ENCODE data around the gene FBXL17.
A peak's percentile ranks its signal among the peaks of the same experiment; 100 is the strongest.

FBXL17 gene

DNA sequence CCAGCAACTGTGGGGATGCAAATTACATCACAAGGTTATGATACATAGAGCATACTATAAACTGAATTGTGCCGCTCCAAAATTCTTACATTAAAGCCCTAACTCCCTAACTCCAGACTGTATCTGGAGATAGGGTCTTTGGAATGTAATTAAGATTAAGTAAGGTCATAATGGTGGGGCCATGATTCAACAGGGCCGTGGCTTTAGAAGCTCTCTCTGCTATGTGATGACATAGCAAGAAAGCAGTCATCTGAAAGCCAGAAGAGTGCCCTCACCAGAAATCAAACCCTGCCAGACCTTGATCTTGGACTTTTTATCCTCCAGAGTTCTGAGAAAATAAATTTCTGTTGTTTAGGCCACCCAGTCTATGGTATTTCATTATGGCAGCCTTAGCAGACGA lies 123.9 kb downstream of the FBXL17 start:
- ATAC-seq: no peak
- H3K27me3 Mint-ChIP-seq: no peaks in the 10 kb centered on the region
- peak overlapping the region in 1 of 2 donors; percentile 27 for H3K27ac Mint-ChIP-seq
- H3K4me1 Mint-ChIP-seq: no peaks in the 10 kb centered on the region
- no peak overlapping the region for H3K4me3 Mint-ChIP-seq
- no peak for DNase-seq
- H3K9me3 Mint-ChIP-seq: no peaks in the 10 kb centered on the region

DNA sequence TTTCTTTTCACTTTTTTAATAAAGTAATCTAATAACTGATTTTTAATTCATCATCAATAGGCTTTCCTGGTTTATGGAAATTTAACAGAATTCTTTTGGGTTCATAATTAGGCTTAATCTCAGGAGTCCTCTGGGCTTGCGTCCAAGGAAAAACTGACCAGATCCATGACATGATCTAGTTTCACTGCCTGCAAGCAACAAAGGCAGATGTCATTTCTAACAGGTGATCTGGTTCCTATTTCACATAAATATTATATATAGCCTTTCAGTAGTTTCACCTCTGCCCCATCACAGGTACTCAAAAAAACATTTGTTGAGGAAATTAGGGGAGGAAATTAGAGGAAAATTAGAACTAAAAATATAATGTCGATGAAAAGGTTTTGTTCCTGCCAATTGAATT lies 126.4 kb downstream of the FBXL17 start:
- no peaks in the 10 kb centered on the region for H3K4me1 Mint-ChIP-seq
- no peak for DNase-seq
- H3K27me3 Mint-ChIP-seq: no peaks in the 10 kb centered on the region
- H3K9me3 Mint-ChIP-seq: no peaks in the 10 kb centered on the region
- H3K4me3 Mint-ChIP-seq: no peak overlapping the region
- no peak overlapping the region for H3K27ac Mint-ChIP-seq
- no peak for ATAC-seq

- no peaks in the 10 kb centered on the region for H3K9me3 Mint-ChIP-seq
- no peak overlapping the region for H3K27ac Mint-ChIP-seq
These were observed 130.5 kb downstream of the FBXL17 start for GRCh38 chr5:108251350-108251749.

DNA sequence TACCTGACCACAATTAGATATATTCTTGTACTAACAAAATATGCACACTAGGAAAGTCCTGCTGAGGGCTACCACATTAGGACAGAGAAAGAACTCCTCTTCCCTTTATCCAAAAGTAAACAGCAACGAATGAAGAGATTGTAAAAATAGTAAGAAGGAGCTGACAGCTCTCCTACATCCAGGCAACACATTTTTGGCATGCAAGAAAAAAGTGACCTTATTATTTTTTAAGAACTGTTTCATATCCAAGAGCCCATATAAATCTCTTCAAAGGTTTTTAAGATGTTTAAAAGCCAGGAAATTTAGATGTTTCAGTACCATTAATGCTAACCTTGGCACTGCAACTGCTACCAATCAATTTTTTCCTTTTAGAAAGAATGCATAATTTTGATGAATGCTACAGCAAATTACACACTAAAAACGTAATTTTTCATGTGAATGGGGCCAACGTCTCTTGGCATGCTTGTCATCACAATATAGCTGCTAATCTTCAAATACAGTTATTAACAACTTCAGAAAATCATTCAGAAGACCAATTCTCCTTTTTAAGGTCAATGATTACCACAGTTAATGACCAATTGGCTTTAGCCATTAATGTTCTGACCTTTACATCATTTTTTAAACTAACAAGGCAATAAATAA lies 132.0 kb downstream of the FBXL17 start:
- Mint-ChIP-seq H3K4me1 (no peaks in the 10 kb centered on the region), H3K27me3 (no peaks in the 10 kb centered on the region), H3K27ac (no peak overlapping the region), H3K9me3 (no peaks in the 10 kb centered on the region), H3K4me3 (no peak overlapping the region)
- no peak for ATAC-seq
- DNase-seq: no peak

More at GRCh38 chr5:108251350-108251749, 130.5 kb downstream of the FBXL17 start:
- no peak overlapping the region for H3K4me3 Mint-ChIP-seq
- H3K27me3 Mint-ChIP-seq: no peaks in the 10 kb centered on the region
- no peak for ATAC-seq
- H3K4me1 Mint-ChIP-seq: no peaks in the 10 kb centered on the region
- DNase-seq: no peak

DNA sequence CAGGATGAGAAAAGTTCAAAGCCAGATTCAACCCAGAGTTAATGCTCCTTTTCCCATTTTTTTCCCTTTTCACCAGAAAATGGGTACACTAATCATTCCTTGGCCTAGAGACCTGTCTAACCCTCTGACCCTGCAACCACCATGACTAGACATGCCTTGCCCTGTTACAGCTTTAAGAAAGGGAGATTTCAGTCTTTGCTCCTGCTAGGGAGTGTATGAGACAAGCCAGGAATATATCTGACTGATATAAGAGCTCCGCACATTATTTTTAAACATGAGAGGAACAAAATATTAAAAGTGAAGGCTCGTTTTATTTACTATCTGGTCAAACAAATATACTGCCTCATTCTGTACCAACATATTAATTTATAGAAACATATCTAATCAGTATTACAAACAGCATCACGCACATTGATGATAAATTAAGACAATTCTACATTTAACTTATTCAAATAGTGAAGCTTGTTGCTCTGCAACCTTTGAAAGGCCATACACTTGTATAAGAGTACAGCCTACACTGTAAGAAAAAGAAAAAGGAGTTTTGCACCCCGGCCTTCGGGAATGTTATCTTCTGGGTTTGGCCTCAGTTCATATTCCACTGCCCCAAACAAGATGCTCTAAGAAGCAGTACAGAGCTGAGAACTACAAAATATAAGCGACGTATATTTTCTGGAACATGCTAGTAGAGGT lies 132.7 kb downstream of the FBXL17 start:
- H3K27me3 Mint-ChIP-seq: no peaks in the 10 kb centered on the region
- no peak overlapping the region for H3K4me3 Mint-ChIP-seq

GRCh38 chr5:108238936-108239887 lies 142.7 kb downstream of the FBXL17 start:
- H3K4me1 Mint-ChIP-seq: no peaks in the 10 kb centered on the region
- H3K27me3 Mint-ChIP-seq: no peaks in the 10 kb centered on the region
- DNase-seq: no peak
- H3K4me3 Mint-ChIP-seq: no peak overlapping the region
- H3K27ac Mint-ChIP-seq: peak overlapping the region in 1 of 2 donors; percentile 10
- ATAC-seq: no peak
- peaks cover 8 to 13% of the 10 kb centered on the region in 2 donors for H3K9me3 Mint-ChIP-seq

More for the DNA sequence above, 132.7 kb downstream of the FBXL17 start:
- H3K27ac Mint-ChIP-seq: no peak overlapping the region
- ATAC-seq (no peak), DNase-seq (no peak)
- H3K4me1 Mint-ChIP-seq: no peaks in the 10 kb centered on the region
- no peaks in the 10 kb centered on the region for H3K9me3 Mint-ChIP-seq

DNA sequence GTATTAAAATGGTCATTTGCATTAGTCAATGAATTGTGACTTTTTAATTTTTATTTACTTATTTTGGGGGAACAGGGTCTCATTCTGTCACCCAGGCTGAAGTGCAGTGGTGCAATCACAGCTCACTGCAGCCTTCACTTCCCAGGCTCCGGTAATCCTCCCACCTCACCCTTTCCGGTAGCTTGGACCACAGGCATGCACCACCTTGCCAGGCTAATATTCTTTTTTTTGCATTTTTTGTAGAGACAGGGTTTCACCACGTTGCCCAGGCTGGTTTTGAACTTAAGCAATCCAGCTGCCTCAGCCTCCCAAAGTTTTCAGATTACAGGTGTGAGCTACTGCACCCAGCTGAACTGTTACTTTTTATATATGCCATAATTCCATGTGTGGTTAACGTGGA lies 143.4 kb downstream of the FBXL17 start:
- Mint-ChIP-seq H3K27ac (no peak overlapping the region), H3K9me3 (peaks cover 8 to 13% of the 10 kb centered on the region in 2 donors), H3K27me3 (no peaks in the 10 kb centered on the region), H3K4me3 (no peak overlapping the region), H3K4me1 (no peaks in the 10 kb centered on the region)
- DNase-seq (no peak), ATAC-seq (no peak)

- H3K27me3 Mint-ChIP-seq: no peaks in the 10 kb centered on the region
- H3K4me1 Mint-ChIP-seq: no peaks in the 10 kb centered on the region
- no peak overlapping the region for H3K4me3 Mint-ChIP-seq
- no peak for DNase-seq
- H3K9me3 Mint-ChIP-seq: peaks cover 5 to 6% of the 10 kb centered on the region in 2 donors
- H3K27ac Mint-ChIP-seq: no peak overlapping the region
- ATAC-seq: no peak
These were observed 148.2 kb downstream of the FBXL17 start for GRCh38 chr5:108233617-108234155.

DNA sequence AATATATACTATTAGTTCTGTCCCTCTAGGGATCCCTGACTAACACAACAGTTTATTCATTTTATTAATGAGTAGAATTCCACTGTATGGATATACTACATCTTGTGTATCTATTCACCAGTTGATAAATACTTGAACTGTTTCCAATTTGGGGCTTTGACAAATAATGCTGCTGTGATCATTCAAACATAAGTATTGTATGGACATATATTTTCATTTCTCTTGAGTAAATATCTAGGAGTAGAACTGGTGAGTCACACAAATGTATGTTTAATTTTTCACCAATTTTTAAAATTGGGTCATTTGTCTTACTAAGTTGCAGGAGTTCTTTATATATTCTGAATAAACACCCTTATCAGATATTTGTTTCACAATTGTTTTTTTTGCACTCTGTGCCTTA lies 149.1 kb downstream of the FBXL17 start:
- no peak for DNase-seq
- H3K9me3 Mint-ChIP-seq: peaks cover 5 to 6% of the 10 kb centered on the region in 2 donors
- no peak overlapping the region for H3K4me3 Mint-ChIP-seq
- H3K27ac Mint-ChIP-seq: no peak overlapping the region
- H3K27me3 Mint-ChIP-seq: no peaks in the 10 kb centered on the region
- no peak for ATAC-seq
- H3K4me1 Mint-ChIP-seq: no peaks in the 10 kb centered on the region

GRCh38 chr5:108222011-108222410 lies 159.9 kb downstream of the FBXL17 start:
- ATAC-seq (no peak), DNase-seq (no peak)
- Mint-ChIP-seq H3K4me3 (no peak overlapping the region), H3K9me3 (peaks cover 7 to 22% of the 10 kb centered on the region in 2 donors), H3K27me3 (no peaks in the 10 kb centered on the region), H3K4me1 (no peaks in the 10 kb centered on the region), H3K27ac (no peak overlapping the region)

DNA sequence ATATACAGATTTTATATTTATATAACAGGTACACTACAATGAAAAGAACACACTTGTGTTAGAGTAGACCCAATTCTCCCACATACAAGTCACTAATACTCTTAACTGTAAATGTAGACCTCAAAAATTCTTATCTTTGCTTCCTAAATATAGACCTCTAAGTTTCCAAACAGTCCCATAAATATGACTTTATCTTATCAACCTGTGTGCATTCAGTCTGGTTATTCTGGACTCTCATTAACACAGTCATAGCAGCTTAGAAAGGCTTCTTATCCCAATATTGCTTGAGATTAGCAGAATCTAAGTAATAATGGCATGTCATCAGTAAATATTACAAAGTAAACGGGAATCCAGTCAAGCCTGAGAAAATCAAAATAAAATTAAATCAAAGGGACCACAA lies 161.1 kb downstream of the FBXL17 start:
- Mint-ChIP-seq H3K4me3 (no peak overlapping the region), H3K4me1 (no peaks in the 10 kb centered on the region), H3K27ac (no peak overlapping the region)

DNA sequence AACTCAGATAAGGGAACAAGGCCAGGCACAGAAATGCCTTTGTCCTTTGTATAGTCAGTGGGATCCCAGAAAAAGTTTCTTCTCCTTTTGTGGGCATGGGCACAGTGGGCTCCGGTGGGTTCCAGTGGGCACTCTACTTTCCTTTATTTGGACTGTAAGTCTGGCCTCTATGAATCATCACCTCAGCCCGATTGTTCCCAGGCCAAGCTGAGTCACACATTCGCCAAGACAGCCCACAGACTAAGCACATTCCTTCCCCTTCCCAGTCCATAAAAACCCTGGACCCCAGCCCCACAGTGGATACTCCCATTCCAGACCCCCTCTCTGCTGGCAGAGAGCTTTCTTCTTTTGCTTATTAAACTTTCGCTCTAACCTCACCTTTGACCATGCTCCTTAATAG lies 165.0 kb downstream of the FBXL17 start:
- ATAC-seq (no peak), DNase-seq (no peak)
- Mint-ChIP-seq H3K27me3 (no peaks in the 10 kb centered on the region), H3K9me3 (peaks cover 7 to 28% of the 10 kb centered on the region in 2 donors), H3K4me3 (no peak overlapping the region), H3K27ac (no peak overlapping the region), H3K4me1 (no peaks in the 10 kb centered on the region)

More for the DNA sequence above, 161.1 kb downstream of the FBXL17 start:
- ATAC-seq (no peak), DNase-seq (no peak)
- no peaks in the 10 kb centered on the region for H3K27me3 Mint-ChIP-seq
- H3K9me3 Mint-ChIP-seq: peaks cover 7 to 24% of the 10 kb centered on the region in 2 donors

DNA sequence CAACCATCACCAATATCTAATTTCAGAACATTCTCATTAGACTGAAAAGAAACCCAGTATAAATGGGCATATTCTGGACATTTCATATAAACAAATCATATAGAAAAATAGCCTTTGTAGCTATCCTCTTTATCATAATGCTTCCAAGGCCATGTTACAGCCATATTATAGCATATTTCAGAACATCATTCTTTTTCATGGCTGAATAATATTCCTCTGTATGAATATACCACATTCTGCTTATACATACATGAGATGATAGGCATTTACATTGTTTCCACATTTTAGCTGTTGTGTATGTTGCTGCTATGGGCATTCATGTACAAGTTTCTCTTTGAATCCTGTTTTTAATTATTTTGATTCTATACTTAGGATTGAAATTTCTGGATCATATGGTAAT lies 167.0 kb downstream of the FBXL17 start:
- no peak overlapping the region for H3K27ac Mint-ChIP-seq
- ATAC-seq (no peak), DNase-seq (no peak)
- H3K4me1 Mint-ChIP-seq: no peaks in the 10 kb centered on the region
- no peaks in the 10 kb centered on the region for H3K27me3 Mint-ChIP-seq
- H3K9me3 Mint-ChIP-seq: peaks cover 7 to 19% of the 10 kb centered on the region in 2 donors
- H3K4me3 Mint-ChIP-seq: no peak overlapping the region

DNA sequence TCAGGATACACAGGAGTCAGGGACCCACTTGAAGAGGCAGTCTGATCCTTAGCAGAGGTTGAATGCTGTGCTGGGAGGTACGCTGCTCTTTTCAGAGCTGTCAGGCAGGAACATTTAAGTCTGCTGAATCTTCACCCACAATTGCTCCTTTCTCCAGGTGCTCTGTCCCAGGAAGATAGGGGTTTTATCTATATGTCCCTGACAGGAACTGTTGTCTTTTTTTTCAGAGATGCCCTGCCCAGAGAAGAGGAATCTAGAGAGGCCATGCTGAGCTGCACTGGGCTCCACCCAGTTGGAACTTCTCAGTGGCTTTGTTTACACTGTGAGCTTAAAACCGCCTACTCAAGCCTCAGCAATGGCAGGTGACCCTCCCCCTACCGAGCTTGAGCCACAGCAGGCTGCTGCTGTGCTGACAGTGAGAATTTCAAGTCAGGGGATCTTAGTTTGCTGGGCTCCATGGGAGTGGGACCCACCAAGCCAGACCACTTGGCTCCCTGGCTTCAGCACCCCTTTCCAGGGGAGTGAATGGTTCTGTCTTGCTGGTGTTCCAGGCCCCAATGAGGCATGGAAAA lies 169.0 kb downstream of the FBXL17 start:
- DNase-seq: no peak
- H3K4me1 Mint-ChIP-seq: no peaks in the 10 kb centered on the region

DNA sequence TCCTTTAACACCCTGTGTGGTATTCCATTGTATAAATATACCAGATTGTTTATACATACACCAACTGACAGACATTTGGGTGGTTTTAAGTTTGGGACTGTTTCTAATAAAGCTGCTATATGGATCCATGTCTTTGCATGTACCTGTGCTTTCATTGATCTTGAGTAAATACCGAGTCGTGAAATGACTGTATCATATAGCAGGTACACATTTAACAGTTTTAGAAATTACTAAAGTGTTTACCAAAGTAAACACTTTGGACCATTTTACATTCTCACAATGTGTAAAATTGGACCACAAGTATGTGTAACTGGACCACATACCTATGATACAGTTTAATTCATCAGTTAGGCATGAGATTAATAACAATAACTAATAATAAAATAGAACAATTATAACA lies 175.2 kb downstream of the FBXL17 start:
- H3K27me3 Mint-ChIP-seq: no peaks in the 10 kb centered on the region
- ATAC-seq: no peak

More for the DNA sequence above, 169.0 kb downstream of the FBXL17 start:
- no peak overlapping the region for H3K4me3 Mint-ChIP-seq
- ATAC-seq: no peak
- H3K9me3 Mint-ChIP-seq: peaks cover 8 to 14% of the 10 kb centered on the region in 2 donors
- no peak overlapping the region for H3K27ac Mint-ChIP-seq
- H3K27me3 Mint-ChIP-seq: no peaks in the 10 kb centered on the region

More for the DNA sequence above, 175.2 kb downstream of the FBXL17 start:
- Mint-ChIP-seq H3K4me3 (no peak overlapping the region), H3K27ac (no peak overlapping the region), H3K9me3 (peaks cover 0 to 8% of the 10 kb centered on the region in 2 donors), H3K4me1 (peaks cover 6% of the 10 kb centered on the region)
- no peak for DNase-seq
